Suprapubic skin (tissue), 3 donors: ENCODE measurements around the gene SUGCT.

Experiments
- EP300 ChIP-seq: sonication (generic); formaldehyde crosslinking; IDR thresholded peaks from one replicate; pipeline ENCODE4 v1.6.1; 2017; ENCODE audit warnings: antibody characterized with exemption
- TF ChIP-seq, protein P1 (sequence below), 2 donors: fragments of 200-600 bp in 1 of 2; fragments of 450-650 bp in 1 of 2; sonication (generic) in 1 of 2; IDR thresholded peaks; one replicate each; pipeline ENCODE4 v1.5.1; 2016 to 2019; ENCODE audit warnings: antibody characterized with exemption in 2 of 2, mild to moderate bottlenecking in 1 of 2, moderate library complexity in 1 of 2

DNA sequence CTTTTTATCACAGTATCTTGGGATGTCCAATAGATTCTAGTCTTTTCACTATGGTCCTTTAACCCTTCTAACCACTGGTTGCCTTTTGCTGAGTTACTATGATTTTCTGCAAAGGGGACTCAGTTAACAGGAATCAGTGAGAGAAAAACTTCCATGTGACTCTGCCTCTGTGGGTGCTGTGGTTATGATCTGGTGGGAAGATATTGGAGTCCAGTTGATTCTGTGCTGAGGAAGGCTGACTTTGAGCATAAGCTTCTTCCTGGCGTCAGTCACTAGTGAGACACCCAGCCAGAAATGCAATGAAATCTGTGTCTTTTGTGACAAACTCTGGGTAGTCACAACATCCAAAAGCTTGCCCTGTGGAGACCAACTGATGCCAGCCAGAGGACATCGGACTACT lies 648.0 kb downstream of the SUGCT start:
- TF ChIP-seq, protein P1, sequence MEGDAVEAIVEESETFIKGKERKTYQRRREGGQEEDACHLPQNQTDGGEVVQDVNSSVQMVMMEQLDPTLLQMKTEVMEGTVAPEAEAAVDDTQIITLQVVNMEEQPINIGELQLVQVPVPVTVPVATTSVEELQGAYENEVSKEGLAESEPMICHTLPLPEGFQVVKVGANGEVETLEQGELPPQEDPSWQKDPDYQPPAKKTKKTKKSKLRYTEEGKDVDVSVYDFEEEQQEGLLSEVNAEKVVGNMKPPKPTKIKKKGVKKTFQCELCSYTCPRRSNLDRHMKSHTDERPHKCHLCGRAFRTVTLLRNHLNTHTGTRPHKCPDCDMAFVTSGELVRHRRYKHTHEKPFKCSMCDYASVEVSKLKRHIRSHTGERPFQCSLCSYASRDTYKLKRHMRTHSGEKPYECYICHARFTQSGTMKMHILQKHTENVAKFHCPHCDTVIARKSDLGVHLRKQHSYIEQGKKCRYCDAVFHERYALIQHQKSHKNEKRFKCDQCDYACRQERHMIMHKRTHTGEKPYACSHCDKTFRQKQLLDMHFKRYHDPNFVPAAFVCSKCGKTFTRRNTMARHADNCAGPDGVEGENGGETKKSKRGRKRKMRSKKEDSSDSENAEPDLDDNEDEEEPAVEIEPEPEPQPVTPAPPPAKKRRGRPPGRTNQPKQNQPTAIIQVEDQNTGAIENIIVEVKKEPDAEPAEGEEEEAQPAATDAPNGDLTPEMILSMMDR (IDR thresholded peaks at IDR 0.05) = no peak
- TF ChIP-seq EP300 = no peak
